ENCODE data around the gene CTSH. TPM values are rescaled to one million over a fixed set of nuclear protein-coding genes. Genes with fewer than 3 reads are reported as not detected.

The CTSH gene
- total and polyA plus RNA-seq, 2 experiments from 2014 or later: 1.7 to 5.2 TPM

DNA sequence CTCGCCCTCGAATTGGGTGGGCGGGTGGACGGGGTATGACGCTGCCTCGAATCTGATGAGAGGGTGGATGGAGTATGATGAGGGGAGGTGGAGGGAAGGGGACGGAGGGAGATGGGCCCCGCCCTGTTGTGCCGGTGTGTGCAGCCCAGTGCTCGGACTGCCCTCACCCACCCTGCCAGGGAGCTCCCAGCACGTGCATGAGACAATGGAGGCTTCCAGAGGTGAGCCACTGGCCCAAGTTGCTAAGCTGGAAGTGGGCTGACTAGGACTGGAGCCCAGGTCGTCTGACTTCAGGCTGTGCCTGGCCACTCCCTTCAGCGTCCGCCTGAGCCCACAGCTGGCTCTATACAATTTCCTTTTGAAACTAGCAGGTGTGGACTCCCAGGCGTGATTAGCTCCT, 47.0 kb upstream of the CTSH start:
- H3K27ac ChIP-seq: no peak overlapping the region
- WGBS, 2 experiments (ENCODE audit: low coverage in 1 of 2, low lambda C conversion rate in 2 of 2, missing lambda C conversion rate in 2 of 2): 87 to 96% methylated on average over 10 to 13 of the region's 15 CpGs
- H2AFZ ChIP-seq: no peak overlapping the region
- H3K9me2 ChIP-seq (ENCODE audit: insufficient read depth): no peaks in the 10 kb centered on the region
- no peaks in the 10 kb centered on the region for H4K20me1 ChIP-seq (ENCODE audit: insufficient read depth)
- H3F3A ChIP-seq (ENCODE audit: insufficient read depth): peaks cover 14% of the 10 kb centered on the region; the same call in 1 of the 2 replicates
- H3K4me2 ChIP-seq (ENCODE audit: unreplicated experiment): no peak overlapping the region
- no peak for DNase-seq
- H3K79me2 ChIP-seq (ENCODE audit: insufficient read depth): no peaks in the 10 kb centered on the region
- no peak overlapping the region for H3K4me3 ChIP-seq
- H3K9ac ChIP-seq: no peak overlapping the region
- peaks cover 14% of the 10 kb centered on the region for H3K4me1 ChIP-seq (ENCODE audit: insufficient read depth)
- H3K36me3 ChIP-seq (ENCODE audit: low read depth): no peaks in the 10 kb centered on the region
- in situ Hi-C loops (cut with MboI): no loop called here
- no peaks in the 10 kb centered on the region for H3K27me3 ChIP-seq (replicated peaks; ENCODE audit: insufficient read depth)
- TF ChIP-seq EZH2 (IDR thresholded peaks at IDR 0.05; ENCODE audit: insufficient read depth, poor library complexity, severe bottlenecking) (no peak), EZH2phosphoT487 (IDR thresholded peaks at IDR 0.05; ENCODE audit: insufficient read depth, low read depth) (no peak)
- H3K9me3 ChIP-seq (ENCODE audit: low read depth): no peaks in the 10 kb centered on the region

DNA sequence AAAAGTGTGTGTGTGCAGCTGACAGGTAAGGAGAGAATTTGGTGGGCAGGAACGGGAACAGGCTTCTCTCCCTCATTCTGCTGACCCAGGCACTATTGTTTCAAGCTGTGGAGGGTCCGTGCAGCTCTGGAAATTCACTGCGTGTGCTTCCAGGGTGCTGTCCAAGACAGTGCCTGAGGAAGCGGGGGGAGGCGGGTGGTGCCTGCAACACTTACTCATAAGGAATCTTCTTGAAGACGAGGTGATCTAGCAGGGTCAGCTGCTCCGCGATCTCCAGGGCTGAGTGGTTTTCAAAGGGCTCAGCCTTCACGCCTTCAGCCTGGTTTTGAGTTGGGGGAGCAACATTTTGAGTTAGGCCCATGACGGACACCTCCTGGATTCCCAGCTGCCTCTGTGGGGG, 46.6 kb upstream of the CTSH start:
- Histone ChIP-seq H3K9ac (no peak overlapping the region), H3K4me3 (no peak overlapping the region), H4K20me1 (ENCODE audit: insufficient read depth) (no peaks in the 10 kb centered on the region), H3K9me3 (ENCODE audit: low read depth) (no peaks in the 10 kb centered on the region), H2AFZ (no peak overlapping the region), H3K27me3 (replicated peaks; ENCODE audit: insufficient read depth) (no peaks in the 10 kb centered on the region), H3K4me1 (ENCODE audit: insufficient read depth) (peaks cover 14% of the 10 kb centered on the region), H3K36me3 (ENCODE audit: low read depth) (no peaks in the 10 kb centered on the region), H3K4me2 (ENCODE audit: unreplicated experiment) (no peak overlapping the region), H3K27ac (no peak overlapping the region), H3K79me2 (ENCODE audit: insufficient read depth) (no peaks in the 10 kb centered on the region), H3K9me2 (ENCODE audit: insufficient read depth) (no peaks in the 10 kb centered on the region), H3F3A (ENCODE audit: insufficient read depth) (peaks cover 17% of the 10 kb centered on the region; the same call in 1 of the 2 replicates)
- 92 to 94% methylated on average over 10 of the region's 10 CpGs for WGBS, 2 experiments (ENCODE audit: low coverage in 1 of 2, low lambda C conversion rate in 2 of 2, missing lambda C conversion rate in 2 of 2)
- TF ChIP-seq EZH2 (IDR thresholded peaks at IDR 0.05; ENCODE audit: insufficient read depth, poor library complexity, severe bottlenecking) (no peak), EZH2phosphoT487 (IDR thresholded peaks at IDR 0.05; ENCODE audit: insufficient read depth, low read depth) (no peak)
- no peak for DNase-seq
- in situ Hi-C loops (cut with MboI): no loop called here

DNA sequence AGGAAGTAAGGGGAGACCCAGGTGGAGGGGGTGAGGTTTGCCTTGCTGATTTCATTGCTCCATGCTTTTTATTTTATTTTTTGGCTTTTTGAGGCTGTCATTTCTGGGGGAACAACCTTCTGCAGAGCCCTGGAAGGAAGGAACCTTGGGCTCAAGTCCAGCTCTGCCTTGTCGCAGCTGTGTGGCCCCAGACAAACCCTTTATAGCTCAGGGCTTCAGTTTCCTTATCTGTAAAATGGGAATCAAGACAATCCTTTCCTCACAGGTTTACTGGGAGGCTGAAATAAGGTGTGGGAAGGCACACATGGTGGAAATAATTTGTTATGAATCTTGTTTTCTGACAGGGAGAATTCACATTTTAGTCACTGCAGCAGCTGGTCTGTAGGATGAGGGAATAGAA, 45.4 kb upstream of the CTSH start:
- peaks cover 17% of the 10 kb centered on the region; the same call in 1 of the 2 replicates for H3F3A ChIP-seq (ENCODE audit: insufficient read depth)
- H2AFZ ChIP-seq: no peak overlapping the region
- no peaks in the 10 kb centered on the region for H3K27me3 ChIP-seq (replicated peaks; ENCODE audit: insufficient read depth)
- no peaks in the 10 kb centered on the region for H3K79me2 ChIP-seq (ENCODE audit: insufficient read depth)
- H3K9ac ChIP-seq: no peak overlapping the region
- TF ChIP-seq EZH2phosphoT487 (IDR thresholded peaks at IDR 0.05; ENCODE audit: insufficient read depth, low read depth): no peak
- no peak for TF ChIP-seq EZH2 (IDR thresholded peaks at IDR 0.05; ENCODE audit: insufficient read depth, poor library complexity, severe bottlenecking)
- DNase-seq: no peak
- H3K9me2 ChIP-seq (ENCODE audit: insufficient read depth): no peaks in the 10 kb centered on the region
- H4K20me1 ChIP-seq (ENCODE audit: insufficient read depth): no peaks in the 10 kb centered on the region
- H3K9me3 ChIP-seq (ENCODE audit: low read depth): no peaks in the 10 kb centered on the region
- H3K4me1 ChIP-seq (ENCODE audit: insufficient read depth): peaks cover 14% of the 10 kb centered on the region
- no peak overlapping the region for H3K4me2 ChIP-seq (ENCODE audit: unreplicated experiment)
- 53 to 67% methylated on average over 1 of the region's 1 CpG for WGBS, 2 experiments (ENCODE audit: low coverage in 1 of 2, low lambda C conversion rate in 2 of 2, missing lambda C conversion rate in 2 of 2)
- no peak overlapping the region for H3K4me3 ChIP-seq
- in situ Hi-C loops (cut with MboI): no loop called here
- H3K27ac ChIP-seq: no peak overlapping the region
- no peaks in the 10 kb centered on the region for H3K36me3 ChIP-seq (ENCODE audit: low read depth)

DNA sequence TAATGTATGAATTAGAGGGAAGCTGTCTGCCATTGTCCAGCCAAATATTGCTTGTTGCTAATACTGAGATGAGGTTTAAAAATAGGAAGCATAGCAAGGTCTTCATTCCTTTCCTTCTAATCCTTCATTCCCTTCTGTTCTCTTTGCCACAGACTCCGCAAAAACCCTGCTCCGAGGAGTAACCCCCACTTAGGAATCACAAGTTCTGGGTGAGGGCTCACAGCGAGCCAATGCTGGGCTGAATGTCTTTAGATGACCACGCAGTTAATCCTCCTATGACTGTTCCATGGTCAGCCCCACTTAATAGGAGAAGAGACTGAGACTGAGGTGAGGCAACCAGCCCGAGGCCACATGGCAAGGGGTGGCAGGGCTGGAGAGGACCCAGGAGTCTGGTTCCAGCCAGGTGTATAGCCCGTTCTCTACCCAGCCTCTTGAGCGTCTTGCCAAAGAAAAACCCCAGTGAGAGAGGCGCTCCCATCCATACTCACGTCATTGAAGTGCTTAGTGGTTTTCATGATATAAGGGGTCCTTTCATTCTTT, 44.9 kb upstream of the CTSH start:
- Histone ChIP-seq H3K27ac (no peak overlapping the region), H3K9me2 (ENCODE audit: insufficient read depth) (no peaks in the 10 kb centered on the region), H3F3A (ENCODE audit: insufficient read depth) (peaks cover 17% of the 10 kb centered on the region; the same call in 1 of the 2 replicates), H3K79me2 (ENCODE audit: insufficient read depth) (no peaks in the 10 kb centered on the region), H3K4me1 (ENCODE audit: insufficient read depth) (peaks cover 14% of the 10 kb centered on the region), H3K4me2 (ENCODE audit: unreplicated experiment) (no peak overlapping the region), H3K36me3 (ENCODE audit: low read depth) (no peaks in the 10 kb centered on the region), H2AFZ (no peak overlapping the region), H3K9me3 (ENCODE audit: low read depth) (no peaks in the 10 kb centered on the region), H4K20me1 (ENCODE audit: insufficient read depth) (no peaks in the 10 kb centered on the region), H3K9ac (no peak overlapping the region), H3K4me3 (no peak overlapping the region), H3K27me3 (replicated peaks; ENCODE audit: insufficient read depth) (no peaks in the 10 kb centered on the region)
- in situ Hi-C loops (cut with MboI): no loop called here
- 84 to 86% methylated on average over 9 of the region's 9 CpGs for WGBS, 2 experiments (ENCODE audit: low coverage in 1 of 2, low lambda C conversion rate in 2 of 2, missing lambda C conversion rate in 2 of 2)
- no peak for TF ChIP-seq EZH2 (IDR thresholded peaks at IDR 0.05; ENCODE audit: insufficient read depth, poor library complexity, severe bottlenecking)
- TF ChIP-seq EZH2phosphoT487 (IDR thresholded peaks at IDR 0.05; ENCODE audit: insufficient read depth, low read depth): no peak
- DNase-seq: no peak

All from GM23248 (cell line).